AG10803 (cell line): Measurements from ENCODE around the gene OTOA.
A peak's percentile ranks its signal among the peaks of the same experiment; 100 is the strongest.
"Not testable (repeated sequence)": the region's sequence is repeated elsewhere in the genome, so short reads cannot be mapped to it uniquely, and the experiment has no call there.

ENCODE experiments used
- DNase-seq: peaks from one replicate; pipeline ENCODE4 v3.0.0; 2010; ENCODE audit warnings: low read depth
- H3K4me3 ChIP-seq: 2 replicates; pipeline ENCODE4 v1.5.1; 2011; ENCODE audit warnings: mild to moderate bottlenecking, low read length, control low read depth
- TF ChIP-seq, protein P1 (sequence below): conservative IDR thresholded peaks from 2 replicates; pipeline ENCODE4 v1.5.1; 2011; ENCODE audit warnings: mild to moderate bottlenecking, low read length, control low read depth, inconsistent platforms

The OTOA gene

GRCh38 chr16:21756192-21757079, 92.7 kb downstream of the OTOA start:
- not testable (repeated sequence) for H3K4me3 ChIP-seq, DNase-seq

- DNase-seq, H3K4me3 ChIP-seq: not testable (repeated sequence)
These were observed 93.4 kb downstream of the OTOA start for GRCh38 chr16:21757080-21757671.

GRCh38 chr16:21768280-21768679, 104.5 kb downstream of the OTOA start:
- H3K4me3 ChIP-seq, DNase-seq: not testable (repeated sequence)

DNA sequence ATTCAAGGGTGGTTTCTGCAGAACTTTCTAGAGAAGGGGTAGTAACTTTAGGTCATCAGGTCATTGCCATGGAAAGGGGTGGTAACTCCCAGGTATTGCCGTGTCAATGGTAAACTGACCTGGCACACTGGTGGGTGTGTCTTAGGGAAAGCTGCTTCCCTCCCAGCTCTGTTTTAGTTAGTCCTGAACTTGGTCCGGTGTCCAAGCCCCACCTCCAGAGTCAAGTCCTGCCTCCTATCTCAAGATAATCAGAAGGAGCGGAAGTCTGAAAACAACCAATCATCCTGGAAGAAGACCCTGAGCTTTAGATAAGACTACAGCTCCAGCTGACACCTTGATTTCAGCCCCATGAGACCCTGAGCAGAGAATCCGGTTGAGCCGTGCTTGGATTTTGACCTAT, 105.0 kb downstream of the OTOA start:
- not testable (repeated sequence) for DNase-seq, H3K4me3 ChIP-seq

GRCh38 chr16:21769284-21769683, 105.5 kb downstream of the OTOA start:
- H3K4me3 ChIP-seq, result not testable (repeated sequence)
- peak; percentile 37 for DNase-seq

GRCh38 chr16:21770584-21770983, 106.8 kb downstream of the OTOA start:
- DNase-seq, H3K4me3 ChIP-seq: not testable (repeated sequence)

- H3K4me3 ChIP-seq, result not testable (repeated sequence)
- peak; percentile 8 for DNase-seq
These were observed 108.9 kb downstream of the OTOA start for GRCh38 chr16:21772547-21773206.

- not testable (repeated sequence) for DNase-seq, H3K4me3 ChIP-seq
These were observed 109.4 kb downstream of the OTOA start for GRCh38 chr16:21773207-21773553.

GRCh38 chr16:21780525-21780924, 116.8 kb downstream of the OTOA start:
- DNase-seq, H3K4me3 ChIP-seq: not testable (repeated sequence)

DNA sequence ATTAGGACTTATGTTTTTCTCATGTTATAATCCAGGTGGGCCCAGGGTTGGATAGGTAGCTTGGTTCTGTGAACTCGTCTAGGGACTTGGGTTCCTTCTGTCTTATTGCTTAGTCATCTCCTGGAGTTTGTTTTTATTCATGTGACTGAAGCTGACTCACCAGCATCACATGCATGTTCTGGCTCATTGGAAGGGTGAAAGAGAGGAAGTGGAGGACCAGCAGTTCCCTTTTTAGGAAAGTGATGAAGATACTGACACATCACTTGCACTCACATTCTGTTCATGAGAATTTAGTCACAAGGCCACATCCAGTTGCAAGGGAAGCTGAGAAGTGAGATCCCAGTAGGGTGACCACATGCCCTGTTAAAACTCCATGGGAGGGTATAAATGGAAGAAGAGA, 126.7 kb downstream of the OTOA start:
- DNase-seq, result not testable (repeated sequence)

DNA sequence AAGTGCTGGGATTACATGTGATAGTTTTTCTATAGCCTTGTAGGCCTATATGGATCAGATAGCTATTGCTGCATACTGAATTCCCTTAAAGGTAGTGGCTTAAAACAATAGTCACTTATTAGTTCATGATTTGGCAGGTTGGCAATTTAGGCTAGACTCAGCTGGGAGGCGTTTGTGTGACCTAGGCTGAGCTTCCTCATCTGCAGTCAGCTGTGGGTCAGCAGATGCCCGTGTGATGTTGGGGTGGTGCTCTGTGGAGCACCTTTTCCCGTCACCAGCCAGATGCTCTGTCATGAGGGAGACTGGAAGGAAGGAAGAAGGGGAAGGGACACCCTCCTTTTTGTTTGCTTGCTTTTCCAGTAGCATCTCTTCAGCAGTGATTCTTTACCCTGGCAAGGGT, 129.5 kb downstream of the OTOA start:
- H3K4me3 ChIP-seq, DNase-seq: not testable (repeated sequence)

More for the DNA sequence above, 126.7 kb downstream of the OTOA start:
- not testable (repeated sequence) for H3K4me3 ChIP-seq

DNA sequence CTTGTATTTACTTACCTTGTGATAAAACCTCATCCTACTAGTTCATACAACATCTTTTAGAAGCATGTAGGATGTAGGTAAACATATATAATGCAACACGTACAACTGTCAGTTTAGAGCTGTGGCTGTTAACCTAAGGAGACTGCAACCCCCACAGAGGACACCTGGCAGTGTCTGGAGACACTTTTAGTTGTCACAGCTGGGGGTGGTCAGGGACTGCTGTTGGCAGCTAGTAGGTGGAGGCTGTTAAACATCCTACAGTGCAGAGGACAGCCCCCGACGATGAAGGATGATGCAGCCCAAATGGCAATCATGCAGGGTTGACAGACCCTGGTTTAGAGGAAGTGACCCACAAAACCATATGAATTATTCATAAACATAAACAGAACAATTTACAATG, 134.8 kb downstream of the OTOA start:
- DNase-seq, H3K4me3 ChIP-seq: not testable (repeated sequence)

DNA sequence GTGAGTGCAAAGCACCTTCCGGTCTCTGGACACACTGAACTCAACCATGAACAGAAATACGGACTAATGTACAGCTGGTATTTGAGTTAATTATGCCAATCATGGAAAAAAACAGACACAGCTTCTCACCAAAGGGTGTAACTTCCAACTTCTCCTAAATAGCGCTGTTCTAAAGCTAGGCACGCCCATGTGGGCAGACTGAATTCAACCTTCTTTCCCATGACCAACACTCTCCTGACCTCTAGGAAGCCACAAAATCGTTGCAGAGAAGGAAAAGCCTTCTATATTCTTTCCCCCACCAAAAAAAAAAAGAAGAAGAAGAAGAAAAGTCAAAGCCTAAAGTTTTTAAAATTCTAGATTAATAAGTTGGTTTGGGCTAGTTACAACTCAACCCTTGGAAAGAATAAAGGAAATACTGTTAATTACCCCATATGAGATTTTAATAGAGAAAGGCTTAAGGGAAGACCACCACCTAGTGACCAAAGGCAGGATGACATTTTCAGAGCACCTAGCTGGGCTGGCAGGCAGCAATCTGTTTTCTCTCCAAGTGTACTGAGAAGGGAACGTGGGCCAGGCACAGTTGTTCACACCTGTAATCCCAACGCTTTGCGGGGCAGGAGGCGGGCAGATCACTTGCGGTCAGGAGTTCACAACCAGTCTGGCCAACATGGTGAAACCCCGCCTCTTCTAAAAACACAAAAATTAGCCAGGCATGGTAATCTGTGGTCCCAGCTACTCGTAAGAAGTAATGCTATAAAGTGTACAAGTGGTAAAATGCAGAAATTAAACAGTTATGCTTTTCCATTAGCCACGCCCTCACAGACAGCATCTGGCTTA, 138.0 kb downstream of the OTOA start:
- TF ChIP-seq, protein P1, sequence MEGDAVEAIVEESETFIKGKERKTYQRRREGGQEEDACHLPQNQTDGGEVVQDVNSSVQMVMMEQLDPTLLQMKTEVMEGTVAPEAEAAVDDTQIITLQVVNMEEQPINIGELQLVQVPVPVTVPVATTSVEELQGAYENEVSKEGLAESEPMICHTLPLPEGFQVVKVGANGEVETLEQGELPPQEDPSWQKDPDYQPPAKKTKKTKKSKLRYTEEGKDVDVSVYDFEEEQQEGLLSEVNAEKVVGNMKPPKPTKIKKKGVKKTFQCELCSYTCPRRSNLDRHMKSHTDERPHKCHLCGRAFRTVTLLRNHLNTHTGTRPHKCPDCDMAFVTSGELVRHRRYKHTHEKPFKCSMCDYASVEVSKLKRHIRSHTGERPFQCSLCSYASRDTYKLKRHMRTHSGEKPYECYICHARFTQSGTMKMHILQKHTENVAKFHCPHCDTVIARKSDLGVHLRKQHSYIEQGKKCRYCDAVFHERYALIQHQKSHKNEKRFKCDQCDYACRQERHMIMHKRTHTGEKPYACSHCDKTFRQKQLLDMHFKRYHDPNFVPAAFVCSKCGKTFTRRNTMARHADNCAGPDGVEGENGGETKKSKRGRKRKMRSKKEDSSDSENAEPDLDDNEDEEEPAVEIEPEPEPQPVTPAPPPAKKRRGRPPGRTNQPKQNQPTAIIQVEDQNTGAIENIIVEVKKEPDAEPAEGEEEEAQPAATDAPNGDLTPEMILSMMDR, result peak; percentile 55
- peak; percentile 44 for DNase-seq

DNA sequence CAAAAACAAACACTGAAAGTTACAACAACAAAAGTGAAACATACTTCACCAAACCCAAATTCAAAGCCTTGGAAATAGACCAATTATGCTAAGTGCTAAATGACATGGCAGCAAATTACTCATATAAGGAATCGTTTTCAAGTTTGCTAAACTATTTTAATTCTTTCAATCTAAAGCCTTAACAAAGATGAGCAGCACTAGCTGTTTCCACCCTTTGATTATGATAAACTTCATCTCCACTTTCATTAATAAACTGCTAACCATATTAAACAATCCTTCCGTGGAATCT, 138.6 kb downstream of the OTOA start:
- not testable (repeated sequence) for DNase-seq, H3K4me3 ChIP-seq

More for the DNA sequence above, 138.0 kb downstream of the OTOA start:
- H3K4me3 ChIP-seq, result not testable (repeated sequence)
